ENCODE measurements around the gene CAB39L. TPM values are rescaled to one million over a fixed set of nuclear protein-coding genes. Genes with fewer than 3 reads are reported as not detected.

The CAB39L gene
- total RNA-seq, 1 experiment from 2014 or later, result 6.6 TPM

DNA sequence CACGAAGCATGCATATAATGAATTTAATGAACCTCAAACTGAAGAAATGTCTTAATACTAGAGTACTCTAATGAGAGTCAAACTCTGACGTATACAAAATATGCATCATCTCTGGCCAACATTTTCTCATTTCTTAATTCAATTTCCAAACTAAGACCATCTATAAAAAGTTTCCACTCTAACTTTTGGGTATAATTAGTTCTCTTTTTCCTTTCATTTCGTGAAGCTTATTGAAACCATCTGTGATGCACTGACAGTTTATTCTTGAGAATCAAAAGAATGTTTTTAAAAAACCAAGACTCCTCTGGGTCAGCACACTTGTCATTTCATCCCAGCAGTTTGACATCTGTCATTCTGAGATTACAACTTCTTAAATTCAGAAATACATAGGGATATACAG, 90.0 kb downstream of the CAB39L start:
- POLR2A ChIA-PET, result no interaction called here
- TF ChIP-seq SIN3A (IDR thresholded peaks at IDR 0.05; ENCODE audit: borderline replicate concordance, insufficient read depth, low read depth, low read length) (no peak), TCF7L2 (IDR thresholded peaks at IDR 0.05; ENCODE audit: low read depth, low read length) (no peak), POLR2AphosphoS5 (IDR thresholded peaks at IDR 0.05; ENCODE audit: low read depth, low read length) (no peak)
- TF ChIP-seq, protein P1, sequence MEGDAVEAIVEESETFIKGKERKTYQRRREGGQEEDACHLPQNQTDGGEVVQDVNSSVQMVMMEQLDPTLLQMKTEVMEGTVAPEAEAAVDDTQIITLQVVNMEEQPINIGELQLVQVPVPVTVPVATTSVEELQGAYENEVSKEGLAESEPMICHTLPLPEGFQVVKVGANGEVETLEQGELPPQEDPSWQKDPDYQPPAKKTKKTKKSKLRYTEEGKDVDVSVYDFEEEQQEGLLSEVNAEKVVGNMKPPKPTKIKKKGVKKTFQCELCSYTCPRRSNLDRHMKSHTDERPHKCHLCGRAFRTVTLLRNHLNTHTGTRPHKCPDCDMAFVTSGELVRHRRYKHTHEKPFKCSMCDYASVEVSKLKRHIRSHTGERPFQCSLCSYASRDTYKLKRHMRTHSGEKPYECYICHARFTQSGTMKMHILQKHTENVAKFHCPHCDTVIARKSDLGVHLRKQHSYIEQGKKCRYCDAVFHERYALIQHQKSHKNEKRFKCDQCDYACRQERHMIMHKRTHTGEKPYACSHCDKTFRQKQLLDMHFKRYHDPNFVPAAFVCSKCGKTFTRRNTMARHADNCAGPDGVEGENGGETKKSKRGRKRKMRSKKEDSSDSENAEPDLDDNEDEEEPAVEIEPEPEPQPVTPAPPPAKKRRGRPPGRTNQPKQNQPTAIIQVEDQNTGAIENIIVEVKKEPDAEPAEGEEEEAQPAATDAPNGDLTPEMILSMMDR (IDR thresholded peaks at IDR 0.05), result no peak
- TF ChIP-seq, protein P2, sequence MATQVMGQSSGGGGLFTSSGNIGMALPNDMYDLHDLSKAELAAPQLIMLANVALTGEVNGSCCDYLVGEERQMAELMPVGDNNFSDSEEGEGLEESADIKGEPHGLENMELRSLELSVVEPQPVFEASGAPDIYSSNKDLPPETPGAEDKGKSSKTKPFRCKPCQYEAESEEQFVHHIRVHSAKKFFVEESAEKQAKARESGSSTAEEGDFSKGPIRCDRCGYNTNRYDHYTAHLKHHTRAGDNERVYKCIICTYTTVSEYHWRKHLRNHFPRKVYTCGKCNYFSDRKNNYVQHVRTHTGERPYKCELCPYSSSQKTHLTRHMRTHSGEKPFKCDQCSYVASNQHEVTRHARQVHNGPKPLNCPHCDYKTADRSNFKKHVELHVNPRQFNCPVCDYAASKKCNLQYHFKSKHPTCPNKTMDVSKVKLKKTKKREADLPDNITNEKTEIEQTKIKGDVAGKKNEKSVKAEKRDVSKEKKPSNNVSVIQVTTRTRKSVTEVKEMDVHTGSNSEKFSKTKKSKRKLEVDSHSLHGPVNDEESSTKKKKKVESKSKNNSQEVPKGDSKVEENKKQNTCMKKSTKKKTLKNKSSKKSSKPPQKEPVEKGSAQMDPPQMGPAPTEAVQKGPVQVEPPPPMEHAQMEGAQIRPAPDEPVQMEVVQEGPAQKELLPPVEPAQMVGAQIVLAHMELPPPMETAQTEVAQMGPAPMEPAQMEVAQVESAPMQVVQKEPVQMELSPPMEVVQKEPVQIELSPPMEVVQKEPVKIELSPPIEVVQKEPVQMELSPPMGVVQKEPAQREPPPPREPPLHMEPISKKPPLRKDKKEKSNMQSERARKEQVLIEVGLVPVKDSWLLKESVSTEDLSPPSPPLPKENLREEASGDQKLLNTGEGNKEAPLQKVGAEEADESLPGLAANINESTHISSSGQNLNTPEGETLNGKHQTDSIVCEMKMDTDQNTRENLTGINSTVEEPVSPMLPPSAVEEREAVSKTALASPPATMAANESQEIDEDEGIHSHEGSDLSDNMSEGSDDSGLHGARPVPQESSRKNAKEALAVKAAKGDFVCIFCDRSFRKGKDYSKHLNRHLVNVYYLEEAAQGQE (IDR thresholded peaks at IDR 0.05; ENCODE audit: insufficient read depth in 1 of 2, low read depth in 2 of 2, low read length in 1 of 2), result no peak
- DNase-seq (ENCODE audit: low read depth, low spot score), result no peak
- intact Hi-C loops (cut with micrococcal nuclease; ENCODE audit: unreplicated experiment), result no loop called here
- Histone ChIP-seq H3K36me3 (ENCODE audit: control insufficient read depth, insufficient read depth, low read length) (no peaks in the 10 kb centered on the region), H3K27me3 (ENCODE audit: control insufficient read depth, insufficient read depth, low read length) (no peaks in the 10 kb centered on the region), H3K27ac (ENCODE audit: low read length) (no peak overlapping the region), H3K4me1 (ENCODE audit: control insufficient read depth, insufficient read depth, low read length) (no peaks in the 10 kb centered on the region), H3K4me3 (ENCODE audit: low read depth in 2 of 2, low read length in 2 of 2) (no peak overlapping the region), H3K9me3 (ENCODE audit: control insufficient read depth, insufficient read depth, low read depth, low read length) (no peaks in the 10 kb centered on the region)
- in situ Hi-C loops (cut with HindIII; ENCODE audit: low pct_unique_long_range_greater_than_20kb, low sequenced_read_pairs), result no loop called here
- BruUV-seq (replicated peaks), result no TSS peak
- CTCF ChIA-PET, result no interaction called here
- no peak for ATAC-seq

DNA sequence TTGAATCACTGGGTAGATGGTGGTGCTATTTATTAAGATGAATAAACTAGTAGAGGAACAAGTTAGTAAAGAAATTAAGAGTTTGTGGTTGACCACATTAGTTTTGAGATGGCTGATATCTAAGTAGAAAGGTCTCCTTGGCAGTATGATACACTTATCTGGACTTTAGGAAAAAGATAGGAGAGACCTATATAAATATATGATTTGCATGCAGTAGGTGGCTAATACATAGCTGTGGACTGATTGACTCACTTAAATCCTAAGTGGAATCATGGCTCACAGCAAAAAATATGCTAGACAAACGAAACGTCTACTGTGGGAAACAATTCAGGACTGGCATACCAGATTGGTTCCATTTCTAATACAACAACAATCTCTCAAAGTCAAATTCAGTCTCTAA, 92.0 kb downstream of the CAB39L start:
- intact Hi-C loops (cut with micrococcal nuclease; ENCODE audit: unreplicated experiment), result no loop called here
- H3K9me3 ChIP-seq (ENCODE audit: control insufficient read depth, insufficient read depth, low read depth, low read length), result no peaks in the 10 kb centered on the region
- POLR2A ChIA-PET, result no interaction called here
- TF ChIP-seq TCF7L2 (IDR thresholded peaks at IDR 0.05; ENCODE audit: low read depth, low read length) (no peak), POLR2AphosphoS5 (IDR thresholded peaks at IDR 0.05; ENCODE audit: low read depth, low read length) (no peak), SIN3A (IDR thresholded peaks at IDR 0.05; ENCODE audit: borderline replicate concordance, insufficient read depth, low read depth, low read length) (no peak)
- TF ChIP-seq, protein P2 (IDR thresholded peaks at IDR 0.05; ENCODE audit: insufficient read depth in 1 of 2, low read depth in 2 of 2, low read length in 1 of 2), result no peak
- TF ChIP-seq, protein P1 (IDR thresholded peaks at IDR 0.05), result no peak
- in situ Hi-C loops (cut with HindIII; ENCODE audit: low pct_unique_long_range_greater_than_20kb, low sequenced_read_pairs), result no loop called here
- DNase-seq (ENCODE audit: low read depth, low spot score) (no peak), ATAC-seq (no peak)
- H3K27me3 ChIP-seq (ENCODE audit: control insufficient read depth, insufficient read depth, low read length), result no peaks in the 10 kb centered on the region
- CTCF ChIA-PET, result no interaction called here
- no peak overlapping the region for H3K27ac ChIP-seq (ENCODE audit: low read length)
- no peak overlapping the region for H3K4me3 ChIP-seq (ENCODE audit: low read depth in 2 of 2, low read length in 2 of 2)
- BruUV-seq (replicated peaks), result no TSS peak
- H3K36me3 ChIP-seq (ENCODE audit: control insufficient read depth, insufficient read depth, low read length), result no peaks in the 10 kb centered on the region
- H3K4me1 ChIP-seq (ENCODE audit: control insufficient read depth, insufficient read depth, low read length), result no peaks in the 10 kb centered on the region

Data from Panc1 (cell line).